Measurements from ENCODE around the gene TLX2. TPM values are rescaled to one million over a fixed set of nuclear protein-coding genes. Genes with fewer than 3 reads are reported as not detected.
A peak's percentile ranks its signal among the peaks of the same experiment; 100 is the strongest.

The TLX2 gene
- total and polyA plus RNA-seq, 2 of the 13 experiments (the other 11 are each of a cell fraction or from before 2014, with no cell fraction given): 0.05 to 0.20 TPM

DNA sequence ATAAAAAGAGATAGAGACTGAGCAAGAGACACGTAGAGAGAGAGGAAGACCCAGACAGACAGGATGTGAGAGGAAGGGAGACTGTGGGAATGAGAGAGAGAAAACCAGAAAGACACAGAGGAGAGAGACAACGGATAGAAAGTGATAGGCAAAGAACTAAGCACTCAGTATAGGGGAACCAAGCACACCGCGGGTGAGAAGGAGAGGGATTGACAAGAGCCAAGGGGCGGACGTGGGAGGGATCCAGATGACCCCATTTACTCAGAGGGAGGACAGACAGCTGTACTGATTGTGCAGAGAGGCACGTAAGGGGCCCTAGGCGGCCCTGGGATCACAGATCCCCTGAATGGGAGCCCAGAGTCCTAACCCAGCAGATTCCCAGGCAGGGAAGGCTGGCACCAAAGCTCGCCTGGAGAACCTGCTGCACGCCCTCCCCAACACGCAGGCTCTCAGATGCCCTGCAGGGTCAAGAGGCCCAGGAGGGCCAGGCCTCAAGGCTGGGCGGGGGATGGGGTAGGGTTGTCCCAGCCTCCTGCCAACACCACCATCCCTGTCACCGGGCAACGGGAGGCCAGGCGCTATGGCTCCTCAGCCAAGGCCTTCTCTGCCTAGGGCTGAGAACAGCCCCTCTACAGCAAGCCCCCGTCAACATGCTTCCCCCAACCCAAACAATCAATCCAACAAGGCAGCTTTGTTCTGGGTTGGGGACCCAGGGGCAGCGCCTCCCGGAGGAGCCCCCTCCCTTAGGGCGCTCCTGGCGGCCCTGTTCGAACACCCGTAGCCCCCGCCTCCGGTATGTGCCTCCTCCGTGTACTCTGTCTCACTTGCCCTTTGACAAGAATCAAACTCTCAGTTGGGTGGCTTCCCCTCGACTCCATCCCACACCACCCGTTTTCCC lies 38.9 kb downstream of the TLX2 start (continued):
- TF ChIP-seq ZNF318 (CRISPR knock-in tag; IDR thresholded peaks at IDR 0.05) (no peak), ZNF33A (CRISPR knock-in tag; IDR thresholded peaks at IDR 0.05; ENCODE audit: borderline replicate concordance) (no peak), POGZ (CRISPR knock-in tag; IDR thresholded peaks at IDR 0.05) (0 out of 2 replicates have a peak, but pooled peaks have one; percentile 13), ZNF317 (CRISPR knock-in tag; IDR thresholded peaks at IDR 0.05) (0 out of 2 replicates have a peak, but pooled peaks have one; percentile 28), RAD21 (CRISPR knock-in tag; IDR thresholded peaks at IDR 0.05) (no peak), NR2F6 (IDR thresholded peaks at IDR 0.05) (peak; percentile 47; the same call in 1 of the 2 replicates), NR2F6 (CRISPR knock-in tag; IDR thresholded peaks at IDR 0.05) (peak; percentile 76), ATF1 (CRISPR knock-in tag; IDR thresholded peaks at IDR 0.05) (no peak), ARHGAP35 (CRISPR knock-in tag; IDR thresholded peaks at IDR 0.05; ENCODE audit: borderline replicate concordance) (peak; percentile 40; the same call in 1 of the 2 replicates), MIER2 (CRISPR knock-in tag; IDR thresholded peaks at IDR 0.05) (no peak), ZNF570 (CRISPR knock-in tag; IDR thresholded peaks at IDR 0.05; ENCODE audit: borderline replicate concordance) (no peak), SOX6 (IDR thresholded peaks at IDR 0.05) (no peak), SOX6 (CRISPR knock-in tag; IDR thresholded peaks at IDR 0.05) (no peak), HDAC1 (CRISPR knock-in tag; IDR thresholded peaks at IDR 0.05) (peak; percentile 45; the same call in 1 of the 2 replicates), ZFP91 (CRISPR knock-in tag; IDR thresholded peaks at IDR 0.05; ENCODE audit: borderline replicate concordance) (0 out of 2 replicates have a peak, but pooled peaks have one; percentile 54), ZSCAN25 (CRISPR knock-in tag; IDR thresholded peaks at IDR 0.05) (peak; percentile 71), SAP130 (CRISPR knock-in tag; IDR thresholded peaks at IDR 0.05; ENCODE audit: low read depth) (peak; percentile 59), RXRB (CRISPR knock-in tag; IDR thresholded peaks at IDR 0.05; ENCODE audit: borderline replicate concordance) (peak; percentile 18; the same call in 1 of the 2 replicates), ZFP62 (CRISPR knock-in tag; IDR thresholded peaks at IDR 0.05) (no peak)
- TF ChIP-seq, protein P1, sequence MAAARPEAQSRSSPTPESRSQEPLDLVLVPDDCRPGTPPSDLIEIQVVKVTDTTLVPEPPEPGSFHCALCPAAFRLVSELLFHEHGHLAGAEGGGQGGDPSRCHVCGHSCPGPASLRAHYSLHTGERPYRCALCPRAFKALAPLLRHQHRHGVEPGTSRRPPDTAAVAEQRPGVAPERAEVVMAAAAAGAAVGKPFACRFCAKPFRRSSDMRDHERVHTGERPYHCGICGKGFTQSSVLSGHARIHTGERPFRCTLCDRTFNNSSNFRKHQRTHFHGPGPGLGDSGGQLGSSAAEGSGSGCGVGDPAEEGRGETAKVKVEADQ (CRISPR knock-in tag; IDR thresholded peaks at IDR 0.05; ENCODE audit: borderline replicate concordance): no peak

Measured in HepG2 (cell line).